ENCODE data around the gene OR5AN1.
"Not testable (repeated sequence)": the region's sequence is repeated elsewhere in the genome, so short reads cannot be mapped to it uniquely, and the experiment has no call there.

Gene OR5AN1

GRCh38 chr11:59358595-59358994 is at the start of gene OR5AN1:
TSS of gene OR5AN1 (plus strand) at chr11:59358895. CDS start at chr11:59364459, 5,564 bp downstream.
- Histone ChIP-seq H3K4me3 (no peak within 1 kb of the TSS), H3K27ac (no peak within 1 kb of the TSS)
- no peak for DNase-seq (ENCODE audit: low spot score)
- TF ChIP-seq CTCF (IDR thresholded peaks at IDR 0.05), result no peak

GRCh38 chr11:59335001-59335400 is 23.7 kb upstream of the OR5AN1 start:
- TF ChIP-seq CTCF (IDR thresholded peaks at IDR 0.05), result no peak
- no peak for DNase-seq (ENCODE audit: low spot score)
- H3K4me3 ChIP-seq, result no peak overlapping the region
- H3K27ac ChIP-seq, result no peak overlapping the region

GRCh38 chr11:59336176-59336575 is 22.5 kb upstream of the OR5AN1 start:
- no peak for DNase-seq (ENCODE audit: low spot score)
- Histone ChIP-seq H3K4me3 (no peak overlapping the region), H3K27ac (no peak overlapping the region)
- no peak for TF ChIP-seq CTCF (IDR thresholded peaks at IDR 0.05)

- TF ChIP-seq CTCF (IDR thresholded peaks at IDR 0.05), result no peak
- H3K4me3 ChIP-seq, result no peak overlapping the region
- H3K27ac ChIP-seq, result no peak overlapping the region
- DNase-seq (ENCODE audit: low spot score), result no peak
Observed at GRCh38 chr11:59336931-59337330, 21.8 kb upstream of the OR5AN1 start.

GRCh38 chr11:59349657-59350056 is 9.0 kb upstream of the OR5AN1 start:
- DNase-seq (ENCODE audit: low spot score), result not testable (repeated sequence)

GRCh38 chr11:59355226-59355625 is 3.5 kb upstream of the OR5AN1 start:
- no peak for DNase-seq (ENCODE audit: low spot score)
- TF ChIP-seq CTCF (IDR thresholded peaks at IDR 0.05), result no peak
- Histone ChIP-seq H3K27ac (no peak overlapping the region), H3K4me3 (no peak overlapping the region)

More at GRCh38 chr11:59349657-59350056, 9.0 kb upstream of the OR5AN1 start:
- not testable (repeated sequence) for H3K4me3 ChIP-seq, H3K27ac ChIP-seq

- DNase-seq (ENCODE audit: low spot score), result no peak
- Histone ChIP-seq H3K4me3 (no peak overlapping the region), H3K27ac (no peak overlapping the region)
- TF ChIP-seq CTCF (IDR thresholded peaks at IDR 0.05), result no peak
Observed at GRCh38 chr11:59356561-59356960, 2.1 kb upstream of the OR5AN1 start.

GRCh38 chr11:59358020-59358419 is 675 bp upstream of the OR5AN1 start:
- no peak overlapping the region for H3K27ac ChIP-seq
- DNase-seq (ENCODE audit: low spot score), result no peak
- TF ChIP-seq CTCF (IDR thresholded peaks at IDR 0.05), result no peak
- H3K4me3 ChIP-seq, result no peak overlapping the region

Measured in coronary artery (tissue), 2 donors.